T-cell (primary cell): ENCODE measurements around the gene SCARF1. TPM values are rescaled to one million over a fixed set of nuclear protein-coding genes. Genes with fewer than 3 reads are reported as not detected.

Experiments
- ATAC-seq, 4 experiments: fragments of 200-7000 bp in 3 of 4; fragments of 150-1000 bp in 1 of 4; cut with Tn5 transposase; replicated peaks in 1 of 4; 1 replicate in 3 of 4; 2 replicates in 1 of 4; pipeline ENCODE4 v1.10.0; 2021; ENCODE audit warnings: moderate library complexity in 3 of 4, mild to moderate bottlenecking in 2 of 4, moderate number of reproducible peaks in 1 of 4
- CTCF ChIA-PET, 2 donors: fragments of 300-600 bp; sonication (Branson Sonifier 250); formaldehyde crosslinking; loops; one replicate each; lab custom pipeline; 2022; ENCODE audit warnings: antibody characterized with exemption in 2 of 2; lab: Charles Lee
- POLR2A ChIA-PET, 2 donors: fragments of 300-600 bp; sonication (Branson Sonifier 250); formaldehyde crosslinking; loops; one replicate each; lab custom pipeline; 2022; ENCODE audit warnings: antibody characterized with exemption in 2 of 2; lab: Charles Lee
- DNase-seq, 35 experiments: peaks; one replicate each; pipeline versions ENCODE4 v3.0.0 to v3.0.0-alpha.2; 2013 to 2023
- H3K27ac ChIP-seq: one replicate; pipeline ENCODE4 v1.5.1; 2013; ENCODE audit warnings: low read length
- H3K27me3 ChIP-seq, 2 experiments: replicated peaks in 1 of 2; 1 replicate in 1 of 2; 2 replicates in 1 of 2; pipeline versions ENCODE4 v1.6.1 to v1.7.0; 2013; ENCODE audit warnings: low read length in 1 of 2, mixed read lengths in 1 of 2; ENCODE audit not compliant: control insufficient read depth in 2 of 2, insufficient read depth in 2 of 2; ENCODE audit errors: extremely low read depth in 1 of 2
- H3K36me3 ChIP-seq, 2 donors: 1 replicate in 1 of 2; 2 replicates in 1 of 2; pipeline versions ENCODE4 v1.6.1 to v1.7.0; 2013; ENCODE audit warnings: low read length in 1 of 2; ENCODE audit not compliant: control insufficient read depth in 2 of 2, insufficient read depth in 1 of 2; ENCODE audit errors: extremely low read depth in 1 of 2
- H3K4me1 ChIP-seq, 2 experiments: 1 replicate in 1 of 2; 2 replicates in 1 of 2; pipeline versions ENCODE4 v1.6.1 to v1.7.0; 2013; ENCODE audit warnings: low read length in 2 of 2, mixed read lengths in 1 of 2; ENCODE audit not compliant: insufficient read depth in 2 of 2, control insufficient read depth in 1 of 2; ENCODE audit errors: extremely low read depth in 1 of 2
- H3K4me3 ChIP-seq, 2 donors: 1 replicate in 1 of 2; 2 replicates in 1 of 2; pipeline versions ENCODE4 v1.5.1 to v1.7.0; 2013; ENCODE audit warnings: mild to moderate bottlenecking in 2 of 2, low read length in 1 of 2, moderate library complexity in 1 of 2; ENCODE audit not compliant: control insufficient read depth in 1 of 2; ENCODE audit errors: extremely low read depth in 1 of 2
- H3K9me3 ChIP-seq: 2 replicates; pipeline ENCODE4 v1.7.0; 2013
- H3K27ac Mint-ChIP-seq, 2 donors: one replicate each; pipeline ENCODE4 v1.8.0; 2020 to 2021; ENCODE audit warnings: mild to moderate bottlenecking in 2 of 2, mixed read lengths in 2 of 2
- H3K27me3 Mint-ChIP-seq, 2 donors: one replicate each; pipeline ENCODE4 v1.8.0; 2021 to 2022; ENCODE audit warnings: mixed read lengths in 2 of 2
- H3K36me3 Mint-ChIP-seq: one replicate; pipeline ENCODE4 v1.8.0; 2021; ENCODE audit warnings: mixed read lengths
- H3K4me1 Mint-ChIP-seq, 3 donors: one replicate each; pipeline ENCODE4 v1.8.0; 2020 to 2022; ENCODE audit warnings: mixed read lengths in 3 of 3, mild to moderate bottlenecking in 1 of 3
- H3K4me3 Mint-ChIP-seq, 3 donors: one replicate each; pipeline ENCODE4 v1.8.0; 2020 to 2022; ENCODE audit warnings: mild to moderate bottlenecking in 3 of 3, mixed read lengths in 3 of 3, moderate library complexity in 3 of 3
- H3K9me3 Mint-ChIP-seq, 3 donors: one replicate each; pipeline ENCODE4 v1.8.0; 2020 to 2022; ENCODE audit warnings: mixed read lengths in 3 of 3
- WGBS: methylation state at CpG from one replicate; pipeline ENCODE4 v1.1.5; 2013; ENCODE audit warnings: missing lambda C conversion rate; ENCODE audit not compliant: insufficient coverage; 5-methylcytosine and 5-hydroxymethylcytosine counted together
- total RNA-seq, 35 experiments: library from RNA in 6 of 35; stranded (reverse) in 6 of 35; fragments of 120-200 nt in 1 of 35; gene quantifications; one replicate each; pipeline versions ENCODE4 v1.2.1 to v1.2.4 and lab custom pipeline; 2013 to 2026

The SCARF1 gene
- total RNA-seq, 5 donors from 2014 or later (not counting 1 experiment from before 2014, with no cell fraction given), result 0.83 to 2.0 (median 1.5) TPM

DNA sequence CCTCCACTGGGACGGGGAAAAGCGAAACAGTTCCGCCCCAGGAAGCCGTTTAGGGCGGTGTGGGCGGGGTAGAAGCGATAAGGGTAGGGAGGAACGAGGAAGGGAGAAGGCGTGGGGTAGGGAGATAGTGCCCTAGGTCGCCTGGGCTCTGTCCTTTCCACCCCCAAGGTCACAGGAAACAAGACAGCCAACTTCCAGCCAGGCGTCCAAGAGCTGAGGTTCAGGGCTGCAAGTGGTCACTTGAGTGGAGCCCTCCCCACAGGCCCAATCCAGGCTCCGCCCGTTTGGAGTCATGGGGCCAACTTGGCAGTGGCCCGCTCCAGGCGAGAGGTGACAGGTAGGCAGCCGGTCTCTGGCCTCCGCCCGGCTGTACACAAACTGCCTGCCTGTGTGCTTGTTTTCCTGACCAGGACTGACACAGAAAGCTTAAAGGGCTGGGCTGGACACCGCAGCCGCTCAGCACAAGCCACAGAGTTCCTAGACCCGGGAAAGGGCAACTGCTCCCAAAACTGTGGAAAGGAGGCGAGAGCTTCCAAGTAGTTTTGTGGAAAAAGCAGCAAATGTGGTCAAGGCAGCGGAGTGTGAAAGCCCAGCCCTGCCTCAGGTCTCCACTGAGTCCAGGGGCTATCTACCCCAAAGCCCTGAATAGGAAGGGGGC is 4.4 kb upstream of the SCARF1 start, which contains the start of gene RILP:
RILP (minus strand) TSS at position 23 of the 658 bp plus-strand sequence. CDS start 62 bp downstream, outside the sequence.
- H3K9me3 ChIP-seq, result no peaks in the 10 kb centered on the region
- ChIA-PET POLR2A (interaction anchor here in 1 of 2 donors (0.6 kb wide), 1 partner anchor 325 kb away, joined by 10 read pairs; no protein-coding TSS in a partner anchor), CTCF (interaction anchor here in 1 of 2 donors (0.7 to 2.1 kb wide), 4 partner anchors 19 to 71 kb away, joined by 3 to 16 read pairs (median 3); partner anchors contain the start of gene SLC43A2)
- H3K27ac Mint-ChIP-seq, result peak within 1 kb of the TSS; percentile 55 to 77
- H3K4me3 Mint-ChIP-seq, result peak within 1 kb of the TSS; percentile 58 to 68 (median 65)
- H3K4me1 Mint-ChIP-seq, result peaks cover 11 to 28% (median 16%) of the 10 kb centered on the region in 3 donors
- 90% methylated on average over 11 of the region's 23 CpGs for WGBS
- H3K27me3 Mint-ChIP-seq, result no peaks in the 10 kb centered on the region
- H3K9me3 Mint-ChIP-seq, result no peaks in the 10 kb centered on the region
- peaks cover 11 to 33% of the 10 kb centered on the region in 2 experiments for H3K4me1 ChIP-seq
- peaks cover 0 to 7% of the 10 kb centered on the region in 2 experiments for H3K27me3 ChIP-seq
- ATAC-seq, result peak; percentile 0 to 13 (median 8)
- peaks cover 25 to 50% of the 10 kb centered on the region in 2 donors for H3K36me3 ChIP-seq
- H3K36me3 Mint-ChIP-seq, result peaks cover 21% of the 10 kb centered on the region
- no peak for DNase-seq
- H3K27ac ChIP-seq, result peak within 1 kb of the TSS; percentile 41
- H3K4me3 ChIP-seq, result peak within 1 kb of the TSS; percentile 54 to 72

DNA sequence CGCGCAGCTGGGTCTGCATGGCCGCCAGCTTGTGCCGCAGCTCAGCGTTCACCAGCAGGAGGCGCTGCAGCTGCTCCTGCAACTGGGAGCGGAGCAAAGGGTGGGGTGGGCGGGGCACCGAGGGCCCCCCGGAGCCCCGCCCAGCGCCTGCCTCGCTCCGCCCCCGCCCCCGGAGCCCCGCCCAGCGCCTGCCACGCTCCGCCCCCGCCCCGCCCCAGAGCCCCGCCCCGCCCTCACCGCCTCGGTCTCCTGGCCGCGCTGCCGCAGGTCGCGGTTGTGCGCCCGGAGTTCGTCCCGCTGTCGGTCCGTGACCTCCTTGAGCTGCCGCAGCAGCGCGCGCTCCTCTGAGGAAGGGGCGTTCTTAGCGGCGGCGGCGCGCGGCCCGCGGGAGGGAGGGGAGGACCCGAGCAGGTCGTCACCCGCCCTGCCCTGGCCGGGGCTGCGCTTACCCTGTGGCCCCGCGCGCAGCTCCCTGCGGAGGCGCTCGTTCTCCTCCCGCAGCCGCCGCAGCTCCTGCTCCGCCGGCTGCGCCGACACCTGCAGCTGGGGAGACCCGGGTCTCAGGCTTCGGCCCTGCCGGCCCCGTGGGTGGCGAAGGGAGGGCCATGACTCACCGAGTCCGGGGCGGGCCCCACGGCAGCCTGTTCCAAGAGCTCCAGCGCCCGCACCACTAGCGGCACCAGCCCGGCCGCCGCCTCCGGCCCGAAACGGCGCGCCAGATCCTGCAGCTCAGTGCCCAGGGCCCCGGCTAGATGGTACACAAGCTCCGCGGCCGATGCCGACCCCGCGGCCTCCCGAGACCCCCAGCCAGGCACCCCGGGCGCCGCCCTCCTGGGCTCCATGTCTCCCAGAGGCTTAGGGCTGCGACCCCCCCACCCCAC is 3.7 kb upstream of the SCARF1 start:
- ATAC-seq (peak; percentile 79 to 84 (median 80)), DNase-seq (peak; percentile 84 to 99 (median 92))
- H3K27ac ChIP-seq, result peak overlapping the region; percentile 41
- peaks cover 17% of the 10 kb centered on the region for H3K36me3 Mint-ChIP-seq
- POLR2A ChIA-PET, result interaction anchor here (0.5 to 0.7 kb wide), 3 partner anchors 18 to 66 kb away, joined by 3 read pairs; no protein-coding TSS in a partner anchor
- peaks cover 18 to 34% (median 22%) of the 10 kb centered on the region in 3 donors for H3K4me1 Mint-ChIP-seq
- H3K27ac Mint-ChIP-seq, result no peak overlapping the region
- no peaks in the 10 kb centered on the region for H3K9me3 ChIP-seq
- peaks cover 19 to 42% of the 10 kb centered on the region in 2 donors for H3K36me3 ChIP-seq
- WGBS, result under 1% methylated on average over 81 of the region's 100 CpGs
- H3K4me3 ChIP-seq, result peak overlapping the region; percentile 40 to 41
- H3K4me1 ChIP-seq, result peaks cover 11 to 41% of the 10 kb centered on the region in 2 experiments
- H3K27me3 ChIP-seq, result peaks cover 0 to 12% of the 10 kb centered on the region in 2 experiments
- H3K4me3 Mint-ChIP-seq, result peak overlapping the region; percentile 58 to 68 (median 65)
- no peaks in the 10 kb centered on the region for H3K27me3 Mint-ChIP-seq
- CTCF ChIA-PET, result interaction anchor here in 1 of 2 donors (0.6 to 2.1 kb wide), 8 partner anchors 17 to 284 kb away, joined by 3 to 16 read pairs (median 3); partner anchors contain the start of gene SLC43A2
- no peaks in the 10 kb centered on the region for H3K9me3 Mint-ChIP-seq

DNA sequence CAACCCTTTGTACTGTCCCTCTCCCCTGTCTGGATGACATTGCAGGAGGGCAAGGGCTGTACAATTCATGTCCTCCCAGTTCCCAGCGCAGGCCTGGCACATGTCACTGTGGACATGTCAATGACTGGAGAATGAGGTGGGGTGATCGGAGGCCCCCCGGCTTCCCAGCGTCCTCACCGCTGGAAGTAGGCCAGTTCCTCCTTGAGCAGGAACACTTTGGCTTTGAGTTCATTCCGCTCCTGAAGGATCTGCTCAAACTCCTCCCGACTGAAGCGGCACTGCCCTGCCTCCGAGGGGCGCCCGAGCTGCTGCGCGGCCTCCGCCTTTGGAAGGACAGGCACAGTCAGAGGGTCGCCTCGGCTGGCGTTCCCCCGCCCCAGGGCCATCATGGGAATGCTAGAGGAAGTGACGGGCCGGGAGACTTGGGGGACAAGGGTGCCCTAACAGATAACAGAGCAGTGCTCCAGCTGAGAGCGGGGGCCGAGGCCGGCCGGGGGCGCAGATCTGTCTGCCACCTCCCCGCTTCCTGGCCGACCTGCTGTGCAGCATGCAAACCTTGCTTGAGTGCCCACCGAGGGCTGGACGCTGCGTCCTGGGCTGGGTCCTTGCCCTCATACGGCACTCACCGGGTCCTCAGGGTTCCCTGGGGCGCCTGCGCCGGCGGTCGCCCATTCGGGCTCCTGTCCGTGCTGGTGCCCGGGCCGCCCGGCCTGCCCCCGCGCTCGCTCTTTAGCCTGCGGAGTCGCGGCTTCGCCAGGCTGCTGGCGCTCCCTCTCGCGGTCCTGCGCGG is 2.8 kb upstream of the SCARF1 start:
- H3K27me3 Mint-ChIP-seq, result no peaks in the 10 kb centered on the region
- H3K27ac Mint-ChIP-seq, result peak overlapping the region in 1 of 2 donors; percentile 46
- H3K9me3 Mint-ChIP-seq, result no peaks in the 10 kb centered on the region
- H3K9me3 ChIP-seq, result no peaks in the 10 kb centered on the region
- H3K4me3 Mint-ChIP-seq, result peak overlapping the region; percentile 58 to 68 (median 65)
- 13% methylated on average over 51 of the region's 54 CpGs for WGBS
- ChIA-PET POLR2A (interaction anchor here (0.7 kb wide), 2 partner anchors 19 to 67 kb away, joined by 3 read pairs; no protein-coding TSS in a partner anchor), CTCF (interaction anchor here in 1 of 2 donors (0.6 to 2.1 kb wide), 6 partner anchors 18 to 283 kb away, joined by 3 to 16 read pairs (median 4); no protein-coding TSS in a partner anchor)
- peak; percentile 3 to 26 (median 8) for ATAC-seq
- H3K4me1 Mint-ChIP-seq, result peaks cover 21 to 37% (median 26%) of the 10 kb centered on the region in 3 donors
- DNase-seq, result peak in 3 of 35 experiments; percentile 24 to 28 (median 27)
- H3K36me3 ChIP-seq, result peaks cover 10 to 34% of the 10 kb centered on the region in 2 donors
- H3K27me3 ChIP-seq, result peaks cover 0 to 17% of the 10 kb centered on the region in 2 experiments
- peak overlapping the region; percentile 54 to 72 for H3K4me3 ChIP-seq
- peaks cover 9% of the 10 kb centered on the region for H3K36me3 Mint-ChIP-seq
- H3K4me1 ChIP-seq, result peaks cover 15 to 46% of the 10 kb centered on the region in 2 experiments
- H3K27ac ChIP-seq, result peak overlapping the region; percentile 58

DNA sequence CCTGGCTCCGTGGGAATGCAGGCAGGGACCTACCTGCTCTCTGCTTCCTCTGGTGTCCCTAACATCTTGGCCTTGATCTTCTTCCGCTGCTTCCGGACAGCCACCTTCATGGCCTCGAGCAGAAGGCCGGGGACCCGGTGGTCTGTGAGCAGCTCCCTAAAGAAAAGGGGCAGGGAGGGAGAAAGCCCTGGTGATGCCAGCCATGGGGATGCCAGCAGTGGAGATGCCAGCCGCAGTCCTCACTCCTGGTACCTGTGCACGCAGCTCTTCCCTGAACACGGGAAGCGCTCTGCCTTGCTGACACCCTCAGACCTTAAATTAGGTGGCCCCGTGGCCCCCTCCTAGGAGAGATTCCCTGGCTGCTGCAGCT is 2.3 kb upstream of the SCARF1 start:
- Mint-ChIP-seq H3K27ac (peak overlapping the region in 1 of 2 donors; percentile 46), H3K36me3 (peaks cover 4% of the 10 kb centered on the region), H3K4me3 (peak overlapping the region in 2 of 3 donors; percentile 43 to 65), H3K9me3 (no peaks in the 10 kb centered on the region), H3K4me1 (peaks cover 21 to 37% (median 26%) of the 10 kb centered on the region in 3 donors), H3K27me3 (no peaks in the 10 kb centered on the region)
- Histone ChIP-seq H3K36me3 (peaks cover 6 to 28% of the 10 kb centered on the region in 2 donors), H3K4me3 (no peak overlapping the region), H3K27me3 (peaks cover 0 to 17% of the 10 kb centered on the region in 2 experiments), H3K9me3 (no peaks in the 10 kb centered on the region), H3K4me1 (peaks cover 15 to 46% of the 10 kb centered on the region in 2 experiments), H3K27ac (no peak overlapping the region)
- DNase-seq (no peak), ATAC-seq (no peak)
- WGBS, result 81% methylated on average over 7 of the region's 11 CpGs
- ChIA-PET POLR2A (no interaction called here), CTCF (interaction anchor here (0.6 to 0.8 kb wide), 2 partner anchors 49 to 283 kb away, joined by 3 to 5 read pairs; no protein-coding TSS in a partner anchor)

DNA sequence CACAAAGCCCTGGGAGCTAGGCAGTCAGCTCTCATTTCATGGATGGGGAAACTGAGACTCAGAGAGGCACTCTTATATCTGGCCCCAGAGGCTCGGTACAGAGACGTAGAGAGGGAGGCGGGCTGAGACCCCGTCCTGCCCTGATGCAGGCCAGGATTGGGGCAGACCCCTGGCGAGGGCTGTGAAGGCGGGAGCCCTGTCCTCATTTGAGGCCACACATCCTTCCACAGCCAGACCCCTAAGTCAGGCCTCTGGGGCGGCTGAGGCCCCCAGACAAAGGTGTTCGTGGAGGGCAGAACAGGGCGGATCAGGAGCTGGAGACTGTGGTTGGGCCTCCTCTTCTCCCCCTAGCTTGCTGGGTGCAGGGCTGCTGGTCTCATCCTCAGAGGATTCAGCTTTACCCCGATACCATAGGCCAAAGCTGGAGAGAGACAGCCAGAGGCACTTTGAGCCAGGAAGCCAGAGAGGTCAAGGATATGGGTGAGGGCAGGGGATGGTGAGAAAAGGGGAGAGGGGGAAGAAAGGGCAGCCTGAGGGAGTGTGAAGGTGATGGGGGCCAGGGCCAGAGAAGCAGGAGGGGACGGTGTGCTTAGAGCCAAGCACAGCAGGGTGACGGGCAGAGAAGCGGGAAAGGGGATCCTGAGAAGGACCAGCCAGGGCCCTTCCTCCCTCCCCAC is 805 bp upstream of the SCARF1 start:
- H3K4me1 Mint-ChIP-seq, result peaks cover 21 to 40% (median 26%) of the 10 kb centered on the region in 3 donors
- H3K36me3 Mint-ChIP-seq, result peaks cover under 1% of the 10 kb centered on the region
- ChIA-PET CTCF (no interaction called here), POLR2A (interaction anchor here (0.5 kb wide), 2 partner anchors 11 to 398 kb away, joined by 4 to 14 read pairs; no protein-coding TSS in a partner anchor)
- peak overlapping the region in 2 of 3 donors; percentile 24 to 87 for H3K4me3 Mint-ChIP-seq
- no peak overlapping the region for H3K4me3 ChIP-seq
- H3K27me3 Mint-ChIP-seq, result no peaks in the 10 kb centered on the region
- WGBS, result 100% methylated on average over 6 of the region's 13 CpGs
- H3K27ac Mint-ChIP-seq, result peak overlapping the region in 1 of 2 donors; percentile 27
- H3K9me3 Mint-ChIP-seq, result no peaks in the 10 kb centered on the region
- no peak for DNase-seq
- H3K36me3 ChIP-seq, result peaks cover 0 to 14% of the 10 kb centered on the region in 2 donors
- no peak overlapping the region for H3K27ac ChIP-seq
- ATAC-seq, result no peak
- peaks cover 15 to 46% of the 10 kb centered on the region in 2 experiments for H3K4me1 ChIP-seq
- peaks cover 0 to 17% of the 10 kb centered on the region in 2 experiments for H3K27me3 ChIP-seq
- H3K9me3 ChIP-seq, result no peaks in the 10 kb centered on the region
